ENCODE data around the gene HMGXB4. TPM values are rescaled to one million over a fixed set of nuclear protein-coding genes. Genes with fewer than 3 reads are reported as not detected.

The HMGXB4 gene
- total and polyA plus RNA-seq, 2 experiments from 2014 or later: 34.7 to 64.9 TPM

DNA sequence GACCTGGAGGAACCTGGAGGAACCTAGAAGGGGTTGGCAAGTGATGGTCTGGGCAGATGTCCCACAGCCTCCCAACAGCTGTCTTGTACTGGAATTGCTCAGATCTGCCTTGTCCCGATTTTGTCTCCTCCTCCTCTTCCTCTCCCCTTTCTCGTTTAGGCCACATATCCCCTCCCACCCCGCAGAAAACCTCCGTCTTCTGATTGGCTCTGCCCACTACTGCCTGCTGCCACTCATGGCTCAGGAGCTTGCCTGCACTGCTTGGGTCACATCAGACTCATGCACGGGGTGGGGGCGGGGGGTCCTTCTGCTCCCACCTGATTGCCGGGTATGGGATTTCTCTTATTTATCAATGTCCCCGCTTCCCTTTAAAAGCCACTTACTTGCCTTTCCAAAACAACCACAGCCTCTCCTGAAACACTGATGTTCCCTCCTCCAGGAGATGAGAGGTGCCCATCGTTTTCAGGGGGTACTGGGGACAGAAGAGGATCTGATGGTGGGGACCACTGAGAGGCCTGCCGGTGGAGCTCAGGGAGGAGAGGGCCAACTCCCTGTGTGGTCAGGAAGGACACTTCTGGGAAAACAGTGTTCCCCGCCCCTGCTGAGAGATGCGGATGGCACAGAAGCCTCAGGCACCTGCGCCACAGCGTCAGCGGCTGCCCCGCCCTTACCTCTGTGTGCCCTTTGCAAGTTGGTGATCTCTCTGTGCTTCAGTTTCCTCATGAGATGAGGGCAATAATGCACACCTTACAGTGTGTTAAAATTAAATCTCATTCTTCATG lies 57.1 kb downstream of the HMGXB4 start:
- Histone ChIP-seq H3K9me2 (ENCODE audit: insufficient read depth) (no peaks in the 10 kb centered on the region), H3K36me3 (ENCODE audit: insufficient read depth) (no peaks in the 10 kb centered on the region), H3K27ac (ENCODE audit: low read depth) (no peak overlapping the region), H3K4me3 (no peak overlapping the region), H3K4me2 (no peak overlapping the region), H3K4me1 (ENCODE audit: insufficient read depth) (peaks cover 4% of the 10 kb centered on the region; the same call in 1 of the 2 replicates), H3F3A (replicated peaks; ENCODE audit: low read depth) (no peaks in the 10 kb centered on the region), H3K79me2 (replicated peaks; ENCODE audit: insufficient read depth) (no peaks in the 10 kb centered on the region), H2AFZ (no peak overlapping the region), H4K20me1 (replicated peaks; ENCODE audit: insufficient read depth) (no peaks in the 10 kb centered on the region; the same call in none of the 2 replicates), H3K27me3 (ENCODE audit: insufficient read depth) (no peaks in the 10 kb centered on the region)
- no peak overlapping the region for H3K27ac Mint-ChIP-seq
- ATAC-seq (peak; percentile 85), DNase-seq (ENCODE audit: low spot score) (peak; percentile 51)
- no peaks in the 10 kb centered on the region for H3K9me3 Mint-ChIP-seq
- H3K27me3 Mint-ChIP-seq (ENCODE audit: insufficient read depth, low read depth, poor library complexity): peaks cover 9% of the 10 kb centered on the region
- peaks cover 4% of the 10 kb centered on the region; the same call in 1 of the 3 replicates for H3K36me3 Mint-ChIP-seq (ENCODE audit: low read depth)
- H3K4me1 Mint-ChIP-seq: peaks cover 25% of the 10 kb centered on the region
- no peak overlapping the region for H3K4me3 Mint-ChIP-seq
- TF ChIP-seq STAT1 (IDR thresholded peaks at IDR 0.05; ENCODE audit: unreplicated experiment): no peak
- TF ChIP-seq ZNF331 (CRISPR knock-in tag; IDR thresholded peaks at IDR 0.05; ENCODE audit: low read depth): no peak
- no peak for TF ChIP-seq JUNB (IDR thresholded peaks at IDR 0.05; ENCODE audit: unreplicated experiment)
- no peak for TF ChIP-seq NANOG (IDR thresholded peaks at IDR 0.05; ENCODE audit: borderline replicate concordance)
- TF ChIP-seq, protein P1, sequence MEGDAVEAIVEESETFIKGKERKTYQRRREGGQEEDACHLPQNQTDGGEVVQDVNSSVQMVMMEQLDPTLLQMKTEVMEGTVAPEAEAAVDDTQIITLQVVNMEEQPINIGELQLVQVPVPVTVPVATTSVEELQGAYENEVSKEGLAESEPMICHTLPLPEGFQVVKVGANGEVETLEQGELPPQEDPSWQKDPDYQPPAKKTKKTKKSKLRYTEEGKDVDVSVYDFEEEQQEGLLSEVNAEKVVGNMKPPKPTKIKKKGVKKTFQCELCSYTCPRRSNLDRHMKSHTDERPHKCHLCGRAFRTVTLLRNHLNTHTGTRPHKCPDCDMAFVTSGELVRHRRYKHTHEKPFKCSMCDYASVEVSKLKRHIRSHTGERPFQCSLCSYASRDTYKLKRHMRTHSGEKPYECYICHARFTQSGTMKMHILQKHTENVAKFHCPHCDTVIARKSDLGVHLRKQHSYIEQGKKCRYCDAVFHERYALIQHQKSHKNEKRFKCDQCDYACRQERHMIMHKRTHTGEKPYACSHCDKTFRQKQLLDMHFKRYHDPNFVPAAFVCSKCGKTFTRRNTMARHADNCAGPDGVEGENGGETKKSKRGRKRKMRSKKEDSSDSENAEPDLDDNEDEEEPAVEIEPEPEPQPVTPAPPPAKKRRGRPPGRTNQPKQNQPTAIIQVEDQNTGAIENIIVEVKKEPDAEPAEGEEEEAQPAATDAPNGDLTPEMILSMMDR (conservative IDR thresholded peaks at IDR 0.05; ENCODE audit: low read depth in 2 of 2): no peak
- no peak for TF ChIP-seq EZH2phosphoT487 (IDR thresholded peaks at IDR 0.05; ENCODE audit: unreplicated experiment)
- TF ChIP-seq, protein P2, sequence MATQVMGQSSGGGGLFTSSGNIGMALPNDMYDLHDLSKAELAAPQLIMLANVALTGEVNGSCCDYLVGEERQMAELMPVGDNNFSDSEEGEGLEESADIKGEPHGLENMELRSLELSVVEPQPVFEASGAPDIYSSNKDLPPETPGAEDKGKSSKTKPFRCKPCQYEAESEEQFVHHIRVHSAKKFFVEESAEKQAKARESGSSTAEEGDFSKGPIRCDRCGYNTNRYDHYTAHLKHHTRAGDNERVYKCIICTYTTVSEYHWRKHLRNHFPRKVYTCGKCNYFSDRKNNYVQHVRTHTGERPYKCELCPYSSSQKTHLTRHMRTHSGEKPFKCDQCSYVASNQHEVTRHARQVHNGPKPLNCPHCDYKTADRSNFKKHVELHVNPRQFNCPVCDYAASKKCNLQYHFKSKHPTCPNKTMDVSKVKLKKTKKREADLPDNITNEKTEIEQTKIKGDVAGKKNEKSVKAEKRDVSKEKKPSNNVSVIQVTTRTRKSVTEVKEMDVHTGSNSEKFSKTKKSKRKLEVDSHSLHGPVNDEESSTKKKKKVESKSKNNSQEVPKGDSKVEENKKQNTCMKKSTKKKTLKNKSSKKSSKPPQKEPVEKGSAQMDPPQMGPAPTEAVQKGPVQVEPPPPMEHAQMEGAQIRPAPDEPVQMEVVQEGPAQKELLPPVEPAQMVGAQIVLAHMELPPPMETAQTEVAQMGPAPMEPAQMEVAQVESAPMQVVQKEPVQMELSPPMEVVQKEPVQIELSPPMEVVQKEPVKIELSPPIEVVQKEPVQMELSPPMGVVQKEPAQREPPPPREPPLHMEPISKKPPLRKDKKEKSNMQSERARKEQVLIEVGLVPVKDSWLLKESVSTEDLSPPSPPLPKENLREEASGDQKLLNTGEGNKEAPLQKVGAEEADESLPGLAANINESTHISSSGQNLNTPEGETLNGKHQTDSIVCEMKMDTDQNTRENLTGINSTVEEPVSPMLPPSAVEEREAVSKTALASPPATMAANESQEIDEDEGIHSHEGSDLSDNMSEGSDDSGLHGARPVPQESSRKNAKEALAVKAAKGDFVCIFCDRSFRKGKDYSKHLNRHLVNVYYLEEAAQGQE (IDR thresholded peaks at IDR 0.05; ENCODE audit: unreplicated experiment): no peak
- TF ChIP-seq POLR2AphosphoS5 (IDR thresholded peaks at IDR 0.05; ENCODE audit: low read depth): no peak
- TF ChIP-seq, protein P3, sequence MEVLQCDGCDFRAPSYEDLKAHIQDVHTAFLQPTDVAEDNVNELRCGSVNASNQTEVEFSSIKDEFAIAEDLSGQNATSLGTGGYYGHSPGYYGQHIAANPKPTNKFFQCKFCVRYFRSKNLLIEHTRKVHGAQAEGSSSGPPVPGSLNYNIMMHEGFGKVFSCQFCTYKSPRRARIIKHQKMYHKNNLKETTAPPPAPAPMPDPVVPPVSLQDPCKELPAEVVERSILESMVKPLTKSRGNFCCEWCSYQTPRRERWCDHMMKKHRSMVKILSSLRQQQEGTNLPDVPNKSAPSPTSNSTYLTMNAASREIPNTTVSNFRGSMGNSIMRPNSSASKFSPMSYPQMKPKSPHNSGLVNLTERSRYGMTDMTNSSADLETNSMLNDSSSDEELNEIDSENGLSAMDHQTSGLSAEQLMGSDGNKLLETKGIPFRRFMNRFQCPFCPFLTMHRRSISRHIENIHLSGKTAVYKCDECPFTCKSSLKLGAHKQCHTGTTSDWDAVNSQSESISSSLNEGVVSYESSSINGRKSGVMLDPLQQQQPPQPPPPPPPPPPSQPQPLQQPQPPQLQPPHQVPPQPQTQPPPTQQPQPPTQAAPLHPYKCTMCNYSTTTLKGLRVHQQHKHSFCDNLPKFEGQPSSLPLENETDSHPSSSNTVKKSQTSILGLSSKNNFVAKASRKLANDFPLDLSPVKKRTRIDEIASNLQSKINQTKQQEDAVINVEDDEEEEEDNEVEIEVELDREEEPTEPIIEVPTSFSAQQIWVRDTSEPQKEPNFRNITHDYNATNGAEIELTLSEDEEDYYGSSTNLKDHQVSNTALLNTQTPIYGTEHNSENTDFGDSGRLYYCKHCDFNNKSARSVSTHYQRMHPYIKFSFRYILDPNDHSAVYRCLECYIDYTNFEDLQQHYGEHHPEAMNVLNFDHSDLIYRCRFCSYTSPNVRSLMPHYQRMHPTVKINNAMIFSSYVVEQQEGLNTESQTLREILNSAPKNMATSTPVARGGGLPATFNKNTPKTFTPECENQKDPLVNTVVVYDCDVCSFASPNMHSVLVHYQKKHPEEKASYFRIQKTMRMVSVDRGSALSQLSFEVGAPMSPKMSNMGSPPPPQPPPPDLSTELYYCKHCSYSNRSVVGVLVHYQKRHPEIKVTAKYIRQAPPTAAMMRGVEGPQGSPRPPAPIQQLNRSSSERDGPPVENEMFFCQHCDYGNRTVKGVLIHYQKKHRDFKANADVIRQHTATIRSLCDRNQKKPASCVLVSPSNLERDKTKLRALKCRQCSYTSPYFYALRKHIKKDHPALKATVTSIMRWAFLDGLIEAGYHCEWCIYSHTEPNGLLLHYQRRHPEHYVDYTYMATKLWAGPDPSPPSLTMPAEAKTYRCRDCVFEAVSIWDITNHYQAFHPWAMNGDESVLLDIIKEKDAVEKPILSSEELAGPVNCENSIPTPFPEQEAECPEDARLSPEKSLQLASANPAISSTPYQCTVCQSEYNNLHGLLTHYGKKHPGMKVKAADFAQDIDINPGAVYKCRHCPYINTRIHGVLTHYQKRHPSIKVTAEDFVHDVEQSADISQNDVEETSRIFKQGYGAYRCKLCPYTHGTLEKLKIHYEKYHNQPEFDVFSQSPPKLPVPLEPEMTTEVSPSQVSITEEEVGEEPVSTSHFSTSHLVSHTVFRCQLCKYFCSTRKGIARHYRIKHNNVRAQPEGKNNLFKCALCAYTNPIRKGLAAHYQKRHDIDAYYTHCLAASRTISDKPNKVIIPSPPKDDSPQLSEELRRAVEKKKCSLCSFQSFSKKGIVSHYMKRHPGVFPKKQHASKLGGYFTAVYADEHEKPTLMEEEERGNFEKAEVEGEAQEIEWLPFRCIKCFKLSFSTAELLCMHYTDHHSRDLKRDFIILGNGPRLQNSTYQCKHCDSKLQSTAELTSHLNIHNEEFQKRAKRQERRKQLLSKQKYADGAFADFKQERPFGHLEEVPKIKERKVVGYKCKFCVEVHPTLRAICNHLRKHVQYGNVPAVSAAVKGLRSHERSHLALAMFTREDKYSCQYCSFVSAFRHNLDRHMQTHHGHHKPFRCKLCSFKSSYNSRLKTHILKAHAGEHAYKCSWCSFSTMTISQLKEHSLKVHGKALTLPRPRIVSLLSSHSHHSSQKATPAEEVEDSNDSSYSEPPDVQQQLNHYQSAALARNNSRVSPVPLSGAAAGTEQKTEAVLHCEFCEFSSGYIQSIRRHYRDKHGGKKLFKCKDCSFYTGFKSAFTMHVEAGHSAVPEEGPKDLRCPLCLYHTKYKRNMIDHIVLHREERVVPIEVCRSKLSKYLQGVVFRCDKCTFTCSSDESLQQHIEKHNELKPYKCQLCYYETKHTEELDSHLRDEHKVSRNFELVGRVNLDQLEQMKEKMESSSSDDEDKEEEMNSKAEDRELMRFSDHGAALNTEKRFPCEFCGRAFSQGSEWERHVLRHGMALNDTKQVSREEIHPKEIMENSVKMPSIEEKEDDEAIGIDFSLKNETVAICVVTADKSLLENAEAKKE (CRISPR knock-in tag; IDR thresholded peaks at IDR 0.05): no peak
- no peak for TF ChIP-seq ZNF114 (CRISPR knock-in tag; IDR thresholded peaks at IDR 0.05)
- TF ChIP-seq EZH2 (IDR thresholded peaks at IDR 0.05; ENCODE audit: low read depth, unreplicated experiment): no peak
- TF ChIP-seq, protein P4, sequence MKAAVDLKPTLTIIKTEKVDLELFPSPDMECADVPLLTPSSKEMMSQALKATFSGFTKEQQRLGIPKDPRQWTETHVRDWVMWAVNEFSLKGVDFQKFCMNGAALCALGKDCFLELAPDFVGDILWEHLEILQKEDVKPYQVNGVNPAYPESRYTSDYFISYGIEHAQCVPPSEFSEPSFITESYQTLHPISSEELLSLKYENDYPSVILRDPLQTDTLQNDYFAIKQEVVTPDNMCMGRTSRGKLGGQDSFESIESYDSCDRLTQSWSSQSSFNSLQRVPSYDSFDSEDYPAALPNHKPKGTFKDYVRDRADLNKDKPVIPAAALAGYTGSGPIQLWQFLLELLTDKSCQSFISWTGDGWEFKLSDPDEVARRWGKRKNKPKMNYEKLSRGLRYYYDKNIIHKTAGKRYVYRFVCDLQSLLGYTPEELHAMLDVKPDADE (IDR thresholded peaks at IDR 0.05): no peak
- no peak for TF ChIP-seq CREB1 (CRISPR knock-in tag; IDR thresholded peaks at IDR 0.05; ENCODE audit: low read depth)
